Neural progenitor cell (in vitro differentiated cells): ENCODE results near the gene OGDHL.
"Not testable (repeated sequence)": the region's sequence is repeated elsewhere in the genome, so short reads cannot be mapped to it uniquely, and the experiment has no call there.

Experiments used
- CTCF ChIP-seq: fragments of 200-600 bp; sonication (generic); IDR thresholded peaks from 2 replicates; pipeline ENCODE4 v1.5.1; 2017; ENCODE audit warnings: antibody characterized with exemption, mild to moderate bottlenecking
- EZH2phosphoT487 ChIP-seq: fragments of 200-600 bp; sonication (generic); IDR thresholded peaks from 2 replicates; pipeline ENCODE4 v1.6.1; 2017; ENCODE audit warnings: antibody characterized with exemption

GRCh38 chr10:49772944-49773343, 10.8 kb upstream of the OGDHL start:
- TF ChIP-seq CTCF, EZH2phosphoT487: not testable (repeated sequence)
